Lower leg skin (tissue), 3 donors: ENCODE measurements around the gene PCDHAC1.

Source experiments
- POLR2A ChIP-seq, 2 donors: fragments of 450-650 bp; IDR thresholded peaks; one replicate each; pipeline ENCODE4 v1.6.1; 2016 to 2017; ENCODE audit warnings: antibody characterized with exemption in 2 of 2, mild to moderate bottlenecking in 1 of 2, moderate library complexity in 1 of 2
- TF ChIP-seq, protein P1 (sequence below), 3 donors: fragments of 450-650 bp; IDR thresholded peaks; one replicate each; pipeline ENCODE4 v1.5.1; 2016; ENCODE audit warnings: antibody characterized with exemption in 3 of 3, mild to moderate bottlenecking in 3 of 3, moderate library complexity in 2 of 3

DNA sequence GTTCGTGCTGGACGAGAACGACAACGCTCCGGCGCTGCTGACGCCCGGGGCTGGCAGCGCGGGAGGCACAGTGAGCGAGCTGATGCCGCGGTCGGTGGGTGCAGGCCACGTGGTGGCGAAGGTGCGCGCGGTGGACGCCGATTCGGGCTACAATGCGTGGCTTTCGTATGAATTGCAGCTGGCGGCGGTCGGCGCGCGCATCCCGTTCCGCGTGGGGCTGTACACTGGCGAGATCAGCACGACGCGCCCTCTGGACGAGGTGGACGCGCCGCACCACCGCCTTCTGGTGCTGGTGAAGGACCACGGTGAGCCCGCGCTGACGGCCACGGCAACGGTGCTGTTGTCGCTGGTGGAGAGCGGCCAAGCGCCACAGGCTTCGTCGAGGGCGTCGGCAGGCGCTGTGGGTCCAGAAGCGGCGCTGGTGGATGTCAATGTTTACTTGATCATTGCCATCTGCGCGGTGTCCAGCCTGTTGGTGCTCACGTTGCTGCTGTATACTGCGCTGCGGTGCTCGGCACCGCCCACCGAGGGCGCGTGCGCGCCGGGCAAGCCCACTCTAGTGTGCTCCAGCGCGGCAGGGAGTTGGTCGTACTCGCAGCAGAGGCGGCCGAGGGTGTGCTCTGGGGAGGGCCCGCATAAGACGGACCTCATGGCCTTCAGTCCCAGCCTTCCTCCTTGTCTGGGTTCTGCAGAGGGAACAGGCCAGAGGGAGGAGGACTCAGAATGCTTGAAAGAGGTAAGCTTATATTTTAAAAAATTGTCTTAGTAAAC lies 42.0 kb upstream of the PCDHAC1 start:
- TF ChIP-seq, protein P1, sequence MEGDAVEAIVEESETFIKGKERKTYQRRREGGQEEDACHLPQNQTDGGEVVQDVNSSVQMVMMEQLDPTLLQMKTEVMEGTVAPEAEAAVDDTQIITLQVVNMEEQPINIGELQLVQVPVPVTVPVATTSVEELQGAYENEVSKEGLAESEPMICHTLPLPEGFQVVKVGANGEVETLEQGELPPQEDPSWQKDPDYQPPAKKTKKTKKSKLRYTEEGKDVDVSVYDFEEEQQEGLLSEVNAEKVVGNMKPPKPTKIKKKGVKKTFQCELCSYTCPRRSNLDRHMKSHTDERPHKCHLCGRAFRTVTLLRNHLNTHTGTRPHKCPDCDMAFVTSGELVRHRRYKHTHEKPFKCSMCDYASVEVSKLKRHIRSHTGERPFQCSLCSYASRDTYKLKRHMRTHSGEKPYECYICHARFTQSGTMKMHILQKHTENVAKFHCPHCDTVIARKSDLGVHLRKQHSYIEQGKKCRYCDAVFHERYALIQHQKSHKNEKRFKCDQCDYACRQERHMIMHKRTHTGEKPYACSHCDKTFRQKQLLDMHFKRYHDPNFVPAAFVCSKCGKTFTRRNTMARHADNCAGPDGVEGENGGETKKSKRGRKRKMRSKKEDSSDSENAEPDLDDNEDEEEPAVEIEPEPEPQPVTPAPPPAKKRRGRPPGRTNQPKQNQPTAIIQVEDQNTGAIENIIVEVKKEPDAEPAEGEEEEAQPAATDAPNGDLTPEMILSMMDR (IDR thresholded peaks at IDR 0.05) = no peak
- TF ChIP-seq POLR2A (IDR thresholded peaks at IDR 0.05) = no peak
